ENCODE results near the gene KLF11. TPM values are rescaled to one million over a fixed set of nuclear protein-coding genes. Genes with fewer than 3 reads are reported as not detected.

The KLF11 gene
- total and polyA plus RNA-seq, 7 donors, result 7.0 to 27.0 (median 11.8) TPM

- H3K4me1 ChIP-seq, result no peaks in the 10 kb centered on the region
- peaks cover 0 to 2% (median 0%) of the 10 kb centered on the region in 3 donors for H3K27me3 ChIP-seq (ENCODE audit: insufficient read depth in 3 of 3, low read length in 2 of 3)
- no peak for ATAC-seq
- no peak for DNase-seq
- no peak for TF ChIP-seq CTCF (IDR thresholded peaks at IDR 0.05)
- 55 to 64% (median 60%) methylated on average over 7 of the region's 7 CpGs for WGBS, 3 donors
- no peaks in the 10 kb centered on the region for H3K9me3 ChIP-seq
- no peak overlapping the region for H3K4me3 ChIP-seq
- H3K36me3 ChIP-seq (ENCODE audit: insufficient read depth in 1 of 2, low read depth in 1 of 2), result no peaks in the 10 kb centered on the region
- intact Hi-C loops (cut with DNase I), result no loop called here
- H3K27ac ChIP-seq, result no peak overlapping the region
Measured at GRCh38 chr2:10101491-10101890, 58.1 kb downstream of the KLF11 start.

- Histone ChIP-seq H3K9me3 (no peaks in the 10 kb centered on the region), H3K4me1 (no peaks in the 10 kb centered on the region), H3K4me3 (no peak overlapping the region), H3K36me3 (ENCODE audit: insufficient read depth in 1 of 2, low read depth in 1 of 2) (no peaks in the 10 kb centered on the region), H3K27me3 (ENCODE audit: insufficient read depth in 3 of 3, low read length in 2 of 3) (no peaks in the 10 kb centered on the region), H3K27ac (no peak overlapping the region)
- 76 to 79% (median 79%) methylated on average over 6 of the region's 6 CpGs for WGBS, 3 donors
- no peak for ATAC-seq
- TF ChIP-seq CTCF (IDR thresholded peaks at IDR 0.05), result no peak
- no peak for DNase-seq
- intact Hi-C loops (cut with DNase I), result no loop called here
Measured at GRCh38 chr2:10103179-10103578, 59.8 kb downstream of the KLF11 start.

Other genes with a start within 250 kb of the KLF11 start
- gene TAF1B, start 200.1 kb upstream of the KLF11 start, total RNA-seq, result 1 to 10 TPM; 3.8 to 7.6 (median 5.8) TPM
- 1 to 10 TPM; 2.7 to 6.0 (median 5.7) TPM for gene TAF1B, start 200.1 kb upstream of the KLF11 start, polyA plus RNA-seq
- gene GRHL1, start 91.9 kb upstream of the KLF11 start, total RNA-seq, result 1 to 10 TPM in 2 of 4 donors, under 1 TPM in 2; 0.53 to 1.2 (median 1.1) TPM
- gene GRHL1, start 91.9 kb upstream of the KLF11 start, polyA plus RNA-seq, result under 1 TPM; 0.38 to 0.63 (median 0.52) TPM
- gene CYS1, start 36.9 kb downstream of the KLF11 start, total RNA-seq, result under 1 TPM; 0.13 to 0.58 (median 0.16) TPM
- gene CYS1, start 36.9 kb downstream of the KLF11 start, polyA plus RNA-seq, result under 1 TPM; 0.06 to 0.10 (median 0.07) TPM
- gene RRM2, start 79.2 kb downstream of the KLF11 start, total RNA-seq, result 1 to 10 TPM in 1 of 4 donors, under 1 TPM in 1, not detected in 2; 0.27 to 1.3 TPM
- gene RRM2, start 79.2 kb downstream of the KLF11 start, polyA plus RNA-seq, result 1 to 10 TPM in 1 of 3 donors, under 1 TPM in 2; 0.35 to 9.3 (median 0.96) TPM